Measurements from ENCODE around the gene OTOS. TPM values are rescaled to one million over a fixed set of nuclear protein-coding genes. Genes with fewer than 3 reads are reported as not detected.
A peak's percentile ranks its signal among the peaks of the same experiment; 100 is the strongest.

OTOS gene
- total RNA-seq, 1 experiment from 2014 or later: not detected

DNA sequence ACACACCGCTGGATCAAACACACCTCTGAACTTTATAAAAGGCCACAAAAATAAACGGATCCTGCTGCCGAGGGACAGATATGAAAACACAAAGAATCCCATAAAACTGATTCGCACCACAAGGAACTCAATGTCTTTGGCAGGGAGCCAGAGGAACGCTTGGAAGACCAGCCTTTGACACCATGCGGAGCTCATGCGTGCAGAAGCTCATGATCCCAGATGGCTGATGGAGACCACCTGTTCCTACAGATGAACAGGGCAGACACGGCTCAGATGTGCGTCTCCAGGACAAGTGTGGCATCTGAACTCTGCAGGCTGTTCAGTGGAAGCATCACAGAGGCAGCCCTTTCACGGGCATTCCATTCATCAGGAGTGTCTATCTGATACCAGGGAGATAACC lies 29.2 kb downstream of the OTOS start:
- intact Hi-C loops (cut with micrococcal nuclease; ENCODE audit: unreplicated experiment): no loop called here
- BruUV-seq (replicated peaks): no TSS peak
- no peak overlapping the region for H3K4me3 ChIP-seq (ENCODE audit: low read depth, low read length, poor library complexity, severe bottlenecking)
- H3K4me1 ChIP-seq (ENCODE audit: insufficient read depth, low read length, poor library complexity, severe bottlenecking): peaks cover 14% of the 10 kb centered on the region
- POLR2A ChIA-PET (ENCODE audit: low non-redundant PET): no interaction called here
- peaks cover under 1% of the 10 kb centered on the region for H3K27me3 ChIP-seq (replicated peaks; ENCODE audit: insufficient read depth, low read depth, low read length, poor library complexity)
- no peaks in the 10 kb centered on the region for H3K36me3 ChIP-seq (ENCODE audit: insufficient read depth, low read length, poor library complexity, severe bottlenecking)
- no peak overlapping the region for H3K27ac ChIP-seq (ENCODE audit: low read depth, low read length, poor library complexity, severe bottlenecking)
- DNase-seq (ENCODE audit: low spot score): peak; percentile 48
- no peaks in the 10 kb centered on the region for H3K9me3 ChIP-seq (ENCODE audit: low read depth, low read length, poor library complexity, severe bottlenecking)
- TF ChIP-seq, protein P1, sequence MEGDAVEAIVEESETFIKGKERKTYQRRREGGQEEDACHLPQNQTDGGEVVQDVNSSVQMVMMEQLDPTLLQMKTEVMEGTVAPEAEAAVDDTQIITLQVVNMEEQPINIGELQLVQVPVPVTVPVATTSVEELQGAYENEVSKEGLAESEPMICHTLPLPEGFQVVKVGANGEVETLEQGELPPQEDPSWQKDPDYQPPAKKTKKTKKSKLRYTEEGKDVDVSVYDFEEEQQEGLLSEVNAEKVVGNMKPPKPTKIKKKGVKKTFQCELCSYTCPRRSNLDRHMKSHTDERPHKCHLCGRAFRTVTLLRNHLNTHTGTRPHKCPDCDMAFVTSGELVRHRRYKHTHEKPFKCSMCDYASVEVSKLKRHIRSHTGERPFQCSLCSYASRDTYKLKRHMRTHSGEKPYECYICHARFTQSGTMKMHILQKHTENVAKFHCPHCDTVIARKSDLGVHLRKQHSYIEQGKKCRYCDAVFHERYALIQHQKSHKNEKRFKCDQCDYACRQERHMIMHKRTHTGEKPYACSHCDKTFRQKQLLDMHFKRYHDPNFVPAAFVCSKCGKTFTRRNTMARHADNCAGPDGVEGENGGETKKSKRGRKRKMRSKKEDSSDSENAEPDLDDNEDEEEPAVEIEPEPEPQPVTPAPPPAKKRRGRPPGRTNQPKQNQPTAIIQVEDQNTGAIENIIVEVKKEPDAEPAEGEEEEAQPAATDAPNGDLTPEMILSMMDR (conservative IDR thresholded peaks at IDR 0.05; ENCODE audit: low read depth, low read length): no peak
- no peak for TF ChIP-seq EZH2 (IDR thresholded peaks at IDR 0.05; ENCODE audit: borderline replicate concordance, low read depth, low read length, poor library complexity, severe bottlenecking)
- CTCF ChIA-PET: no interaction called here

DNA sequence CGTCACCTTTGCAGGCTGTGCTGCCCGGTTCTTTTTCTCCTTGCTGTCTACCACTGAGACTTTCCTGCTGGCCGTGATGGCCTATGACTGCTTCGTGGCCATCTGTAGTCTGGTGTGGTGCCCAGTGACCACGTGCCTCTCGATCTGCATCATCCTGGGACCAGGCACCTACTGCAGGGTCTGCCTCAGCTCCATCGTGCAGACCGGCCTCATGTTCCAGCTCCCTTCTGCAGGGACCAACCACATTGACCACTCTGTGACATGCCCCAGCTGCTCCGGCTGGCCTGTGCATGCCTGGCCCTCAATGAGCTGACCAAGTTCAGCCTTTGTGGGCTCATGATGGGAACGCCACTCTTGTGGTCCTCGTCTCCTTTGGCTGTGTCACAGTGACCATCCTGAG lies 31.1 kb downstream of the OTOS start:
- TF ChIP-seq, protein P1 (conservative IDR thresholded peaks at IDR 0.05; ENCODE audit: low read depth, low read length): no peak
- no peak for TF ChIP-seq EZH2 (IDR thresholded peaks at IDR 0.05; ENCODE audit: borderline replicate concordance, low read depth, low read length, poor library complexity, severe bottlenecking)
- no TSS peak for BruUV-seq (replicated peaks)
- intact Hi-C loops (cut with micrococcal nuclease; ENCODE audit: unreplicated experiment): no loop called here

DNA sequence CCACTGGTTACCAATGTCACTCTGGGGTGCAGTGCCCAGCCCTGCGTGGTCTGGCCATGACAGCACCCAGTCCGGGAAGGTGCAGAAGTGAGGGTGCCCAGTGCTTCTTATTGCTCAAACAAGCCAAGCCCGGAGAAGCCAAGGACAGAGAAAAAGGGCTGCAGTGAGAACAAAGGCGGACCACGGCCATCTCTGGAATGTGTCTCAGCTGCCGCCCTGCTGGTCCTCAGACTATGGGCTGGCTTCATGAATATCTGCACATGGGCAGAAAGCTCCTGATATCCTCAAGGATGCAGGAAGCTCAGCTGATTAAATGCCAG lies 33.0 kb downstream of the OTOS start:
- no TSS peak for BruUV-seq (replicated peaks)
- CTCF ChIA-PET: no interaction called here
- POLR2A ChIA-PET (ENCODE audit: low non-redundant PET): no interaction called here

More for the DNA sequence above, 31.1 kb downstream of the OTOS start:
- Histone ChIP-seq H3K9me3 (ENCODE audit: low read depth, low read length, poor library complexity, severe bottlenecking) (no peaks in the 10 kb centered on the region), H3K27me3 (replicated peaks; ENCODE audit: insufficient read depth, low read depth, low read length, poor library complexity) (peaks cover 3% of the 10 kb centered on the region), H3K36me3 (ENCODE audit: insufficient read depth, low read length, poor library complexity, severe bottlenecking) (no peaks in the 10 kb centered on the region), H3K4me1 (ENCODE audit: insufficient read depth, low read length, poor library complexity, severe bottlenecking) (peaks cover 14% of the 10 kb centered on the region), H3K27ac (ENCODE audit: low read depth, low read length, poor library complexity, severe bottlenecking) (no peak overlapping the region), H3K4me3 (ENCODE audit: low read depth, low read length, poor library complexity, severe bottlenecking) (no peak overlapping the region)
- ChIA-PET CTCF (no interaction called here), POLR2A (ENCODE audit: low non-redundant PET) (no interaction called here)
- no peak for DNase-seq (ENCODE audit: low spot score)

More for the DNA sequence above, 33.0 kb downstream of the OTOS start:
- peaks cover under 1% of the 10 kb centered on the region for H3K4me1 ChIP-seq (ENCODE audit: insufficient read depth, low read length, poor library complexity, severe bottlenecking)
- H3K36me3 ChIP-seq (ENCODE audit: insufficient read depth, low read length, poor library complexity, severe bottlenecking): no peaks in the 10 kb centered on the region
- intact Hi-C loops (cut with micrococcal nuclease; ENCODE audit: unreplicated experiment): no loop called here
- no peak for DNase-seq (ENCODE audit: low spot score)
- no peak for TF ChIP-seq EZH2 (IDR thresholded peaks at IDR 0.05; ENCODE audit: borderline replicate concordance, low read depth, low read length, poor library complexity, severe bottlenecking)
- TF ChIP-seq, protein P1 (conservative IDR thresholded peaks at IDR 0.05; ENCODE audit: low read depth, low read length): no peak
- H3K4me3 ChIP-seq (ENCODE audit: low read depth, low read length, poor library complexity, severe bottlenecking): no peak overlapping the region
- no peak overlapping the region for H3K27ac ChIP-seq (ENCODE audit: low read depth, low read length, poor library complexity, severe bottlenecking)
- no peaks in the 10 kb centered on the region for H3K9me3 ChIP-seq (ENCODE audit: low read depth, low read length, poor library complexity, severe bottlenecking)
- peaks cover 13% of the 10 kb centered on the region for H3K27me3 ChIP-seq (replicated peaks; ENCODE audit: insufficient read depth, low read depth, low read length, poor library complexity)

Data from A673 (cell line).